Measurements from ENCODE around the gene IGSF9B. TPM values are rescaled to one million over a fixed set of nuclear protein-coding genes. Genes with fewer than 3 reads are reported as not detected.

The IGSF9B gene
- total and polyA plus RNA-seq, 10 of the 15 experiments (the other 5 are each of a cell fraction or from before 2014, with no cell fraction given) = 0.03 to 3.7 (median 0.20) TPM; not detected in 2

- Histone ChIP-seq H3K27me3 (replicated peaks in 1 of 2; ENCODE audit: control insufficient read depth in 2 of 2, insufficient read depth in 2 of 2, low read length in 1 of 2) (no peaks in the 10 kb centered on the region; a peak in 1 of 4 replicates), H2AFZ (ENCODE audit: control insufficient read depth, low read depth, low read length) (no peak overlapping the region), H3K9ac (ENCODE audit: control insufficient read depth, insufficient read depth, low read length) (no peak overlapping the region), H3K4me2 (ENCODE audit: control insufficient read depth, insufficient read depth) (no peak overlapping the region), H3K27ac (ENCODE audit: control insufficient read depth, insufficient read depth) (no peak overlapping the region), H3K9me3 (replicated peaks; ENCODE audit: control insufficient read depth, insufficient read depth, low read length) (no peaks in the 10 kb centered on the region; the same call in 2 of the 3 replicates), H3K4me3 (no peak overlapping the region), H4K20me1 (ENCODE audit: control insufficient read depth, insufficient read depth) (no peaks in the 10 kb centered on the region), H3K36me3 (ENCODE audit: control insufficient read depth in 2 of 2, insufficient read depth in 2 of 2, low read length in 1 of 2) (no peaks in the 10 kb centered on the region), H3K79me2 (ENCODE audit: control insufficient read depth, insufficient read depth, low read length) (no peaks in the 10 kb centered on the region), H3K4me1 (ENCODE audit: control insufficient read depth, insufficient read depth, low read length) (peaks cover 11% of the 10 kb centered on the region)
- FAIRE-seq = no peak
- no peak for DNase-seq (ENCODE audit: low read depth, low spot score)
- TF ChIP-seq JUNB (IDR thresholded peaks at IDR 0.05) = no peak
- no peak for TF ChIP-seq PAX8 (IDR thresholded peaks at IDR 0.05)
- no peak for TF ChIP-seq ZNF622 (IDR thresholded peaks at IDR 0.05)
- no peak for TF ChIP-seq MTA2 (IDR thresholded peaks at IDR 0.05; ENCODE audit: low read depth)
- TF ChIP-seq MYB (IDR thresholded peaks at IDR 0.05; ENCODE audit: borderline replicate concordance, low read depth, low read length) = no peak
- no peak for TF ChIP-seq ESRRA (IDR thresholded peaks at IDR 0.05; ENCODE audit: low read length)
- no peak for TF ChIP-seq BCLAF1 (IDR thresholded peaks at IDR 0.05)
- no peak for TF ChIP-seq NFIC (IDR thresholded peaks at IDR 0.05; ENCODE audit: low read depth, low read length)
- no peak for TF ChIP-seq ZBED1 (IDR thresholded peaks at IDR 0.05; ENCODE audit: borderline replicate concordance)
- TF ChIP-seq NR2C2 (IDR thresholded peaks at IDR 0.05; ENCODE audit: borderline replicate concordance, control insufficient read depth, insufficient read length, low read depth) = no peak
- TF ChIP-seq IKZF1 (conservative IDR thresholded peaks at IDR 0.05) = no peak
- BruUV-seq (replicated peaks) = no TSS peak
- SMC1A ChIA-PET (ENCODE audit: uncharacterized antibody, unreplicated experiment) = interaction anchor here (0.7 kb wide), 1 partner anchor 380 kb away, joined by 3 read pairs; no protein-coding TSS in a partner anchor
- POLR2A ChIA-PET = no interaction called here
- in situ Hi-C loops (cut with MboI) (no loop called here), intact Hi-C loops (cut with micrococcal nuclease; ENCODE audit: unreplicated experiment) (no loop called here)
- ATAC-seq = no peak
- 43% methylated on average over 6 of the region's 8 CpGs for WGBS (ENCODE audit: insufficient coverage, insufficient replicate concordance, low lambda C conversion rate, missing lambda C conversion rate)
- CTCF ChIA-PET = interaction anchor here (0.7 kb wide), 1 partner anchor 9 kb away, joined by 4 read pairs; no protein-coding TSS in a partner anchor
- RAD21 ChIA-PET (ENCODE audit: unreplicated experiment) = no interaction called here
These were observed 64.6 kb downstream of the IGSF9B start for GRCh38 chr11:133892126-133892525.
